ENCODE data around the gene PSMD4. TPM values are rescaled to one million over a fixed set of nuclear protein-coding genes. Genes with fewer than 3 reads are reported as not detected.

The PSMD4 gene
- total RNA-seq, 3 donors from 2014 or later, result 90.2 to 150 (median 95.1) TPM

DNA sequence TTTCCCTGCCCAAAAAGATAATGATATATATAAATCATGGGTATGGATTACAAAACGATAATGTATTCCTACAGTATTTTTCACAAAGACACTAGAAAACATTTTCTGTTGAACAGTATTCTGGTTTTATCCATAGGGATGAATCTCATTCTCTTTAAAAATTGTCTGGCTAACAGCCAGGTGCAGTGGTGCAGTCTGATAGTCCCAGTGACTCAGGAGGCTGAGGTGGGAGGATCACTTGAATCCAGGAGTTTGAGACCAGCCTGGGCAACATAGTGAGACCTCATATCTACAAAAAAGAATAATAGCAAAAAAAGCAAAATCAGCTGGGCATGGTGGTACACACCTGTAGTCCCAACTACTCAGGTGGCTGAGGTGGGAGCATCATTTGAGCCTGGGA is 32.9 kb upstream of the PSMD4 start:
- DNase-seq (no peak), ATAC-seq (no peak)
- TF ChIP-seq, protein P1, sequence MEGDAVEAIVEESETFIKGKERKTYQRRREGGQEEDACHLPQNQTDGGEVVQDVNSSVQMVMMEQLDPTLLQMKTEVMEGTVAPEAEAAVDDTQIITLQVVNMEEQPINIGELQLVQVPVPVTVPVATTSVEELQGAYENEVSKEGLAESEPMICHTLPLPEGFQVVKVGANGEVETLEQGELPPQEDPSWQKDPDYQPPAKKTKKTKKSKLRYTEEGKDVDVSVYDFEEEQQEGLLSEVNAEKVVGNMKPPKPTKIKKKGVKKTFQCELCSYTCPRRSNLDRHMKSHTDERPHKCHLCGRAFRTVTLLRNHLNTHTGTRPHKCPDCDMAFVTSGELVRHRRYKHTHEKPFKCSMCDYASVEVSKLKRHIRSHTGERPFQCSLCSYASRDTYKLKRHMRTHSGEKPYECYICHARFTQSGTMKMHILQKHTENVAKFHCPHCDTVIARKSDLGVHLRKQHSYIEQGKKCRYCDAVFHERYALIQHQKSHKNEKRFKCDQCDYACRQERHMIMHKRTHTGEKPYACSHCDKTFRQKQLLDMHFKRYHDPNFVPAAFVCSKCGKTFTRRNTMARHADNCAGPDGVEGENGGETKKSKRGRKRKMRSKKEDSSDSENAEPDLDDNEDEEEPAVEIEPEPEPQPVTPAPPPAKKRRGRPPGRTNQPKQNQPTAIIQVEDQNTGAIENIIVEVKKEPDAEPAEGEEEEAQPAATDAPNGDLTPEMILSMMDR (IDR thresholded peaks at IDR 0.05), result no peak
- Histone ChIP-seq H3K4me3 (no peak overlapping the region), H3K9me3 (no peaks in the 10 kb centered on the region), H3K4me1 (ENCODE audit: low read depth) (no peaks in the 10 kb centered on the region), H3K36me3 (ENCODE audit: low read depth) (no peaks in the 10 kb centered on the region)
- intact Hi-C loops (cut with DNase I, micrococcal nuclease), result no loop called here

DNA sequence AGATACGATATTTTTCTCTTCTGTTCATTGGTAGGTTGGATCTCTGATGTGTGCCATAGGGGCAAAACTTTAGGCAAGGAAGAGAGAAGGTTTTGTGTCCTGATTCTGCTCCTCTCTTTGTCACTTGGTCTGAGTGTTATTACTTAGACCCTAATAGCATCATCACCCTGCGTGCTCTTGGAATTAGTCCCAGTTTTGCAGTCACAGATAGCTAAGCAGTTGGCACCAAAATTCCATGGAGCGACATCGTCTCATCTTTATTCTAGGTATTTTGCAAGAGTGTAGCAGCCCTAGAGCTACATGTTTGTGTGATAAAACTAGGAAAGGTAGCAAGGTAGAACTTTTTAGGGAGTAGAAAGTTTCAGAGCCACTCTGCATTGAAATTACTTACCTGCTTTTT is 32.4 kb upstream of the PSMD4 start:
- intact Hi-C loops (cut with DNase I, micrococcal nuclease), result no loop called here
- ATAC-seq, result no peak
- TF ChIP-seq, protein P1 (IDR thresholded peaks at IDR 0.05), result no peak
- Histone ChIP-seq H3K36me3 (ENCODE audit: low read depth) (no peaks in the 10 kb centered on the region), H3K4me3 (no peak overlapping the region), H3K4me1 (ENCODE audit: low read depth) (no peaks in the 10 kb centered on the region), H3K9me3 (no peaks in the 10 kb centered on the region)
- no peak for DNase-seq

- peak; percentile 54 for ATAC-seq
- TF ChIP-seq, protein P1 (IDR thresholded peaks at IDR 0.05), result no peak
- Histone ChIP-seq H3K4me3 (no peak overlapping the region), H3K4me1 (ENCODE audit: low read depth) (no peaks in the 10 kb centered on the region), H3K9me3 (no peaks in the 10 kb centered on the region), H3K36me3 (ENCODE audit: low read depth) (peaks cover 18% of the 10 kb centered on the region)
- intact Hi-C loops (cut with DNase I, micrococcal nuclease), result no loop called here
- DNase-seq, result no peak
These were observed 19.3 kb upstream of the PSMD4 start for GRCh38 chr1:151235235-151235634.

- Histone ChIP-seq H3K36me3 (ENCODE audit: low read depth) (peaks cover 25% of the 10 kb centered on the region), H3K9me3 (no peaks in the 10 kb centered on the region), H3K4me3 (no peak overlapping the region), H3K4me1 (ENCODE audit: low read depth) (no peaks in the 10 kb centered on the region)
- intact Hi-C loops (cut with DNase I, micrococcal nuclease), result no loop called here
- TF ChIP-seq, protein P1 (IDR thresholded peaks at IDR 0.05), result no peak
- ATAC-seq (no peak), DNase-seq (no peak)
These were observed 16.7 kb upstream of the PSMD4 start for GRCh38 chr1:151237678-151238466.

DNA sequence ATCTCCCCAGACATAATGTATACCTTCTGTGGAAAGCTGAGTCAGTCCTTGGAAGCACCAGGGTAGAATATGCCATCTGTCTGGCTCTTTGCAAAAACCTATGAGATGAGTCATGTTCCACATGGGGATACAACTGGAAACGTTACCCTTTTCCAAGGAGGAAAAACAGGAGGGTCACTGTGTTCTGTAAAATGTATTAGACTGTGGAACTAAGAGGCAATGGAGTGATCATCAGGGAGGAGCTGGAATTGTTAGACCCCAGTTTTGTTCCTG is 16.1 kb upstream of the PSMD4 start:
- TF ChIP-seq, protein P1 (IDR thresholded peaks at IDR 0.05), result no peak
- intact Hi-C loops (cut with DNase I, micrococcal nuclease), result no loop called here
- no peak for DNase-seq
- no peaks in the 10 kb centered on the region for H3K9me3 ChIP-seq
- ATAC-seq, result no peak
- no peaks in the 10 kb centered on the region for H3K4me1 ChIP-seq (ENCODE audit: low read depth)
- H3K4me3 ChIP-seq, result no peak overlapping the region
- H3K36me3 ChIP-seq (ENCODE audit: low read depth), result peaks cover 25% of the 10 kb centered on the region

GRCh38 chr1:151242442-151242841 is 12.1 kb upstream of the PSMD4 start:
- Histone ChIP-seq H3K36me3 (ENCODE audit: low read depth) (peaks cover 8% of the 10 kb centered on the region), H3K9me3 (no peaks in the 10 kb centered on the region), H3K4me1 (ENCODE audit: low read depth) (no peaks in the 10 kb centered on the region), H3K4me3 (no peak overlapping the region)
- TF ChIP-seq, protein P1 (IDR thresholded peaks at IDR 0.05), result no peak
- no peak for DNase-seq
- intact Hi-C loops (cut with DNase I, micrococcal nuclease), result no loop called here
- no peak for ATAC-seq
